Sigmoid colon (tissue), 4 donors: ENCODE measurements around the gene ARHGAP10.

ENCODE experiments used
- EP300 ChIP-seq, 4 donors: sonication (generic); formaldehyde crosslinking; IDR thresholded peaks; one replicate each; pipeline ENCODE4 v1.6.1; 2017; ENCODE audit warnings: antibody characterized with exemption in 4 of 4
- POLR2A ChIP-seq, 2 donors: fragments of 450-650 bp; IDR thresholded peaks; one replicate each; pipeline ENCODE4 v1.6.1; 2016; ENCODE audit warnings: antibody characterized with exemption in 2 of 2, mild to moderate bottlenecking in 2 of 2, moderate library complexity in 2 of 2
- POLR2AphosphoS5 ChIP-seq, 4 donors: sonication (generic); formaldehyde crosslinking; IDR thresholded peaks; one replicate each; pipeline ENCODE4 v1.6.1; 2017; ENCODE audit warnings: antibody characterized with exemption in 4 of 4
- TF ChIP-seq, protein P1 (sequence below), 4 experiments: fragments of 450-650 bp in 3 of 4; fragments of 200-600 bp in 1 of 4; IDR thresholded peaks; one replicate each; pipeline ENCODE4 v1.5.1; 2016 to 2019; ENCODE audit warnings: antibody characterized with exemption in 4 of 4, mild to moderate bottlenecking in 3 of 4, moderate library complexity in 2 of 4

DNA sequence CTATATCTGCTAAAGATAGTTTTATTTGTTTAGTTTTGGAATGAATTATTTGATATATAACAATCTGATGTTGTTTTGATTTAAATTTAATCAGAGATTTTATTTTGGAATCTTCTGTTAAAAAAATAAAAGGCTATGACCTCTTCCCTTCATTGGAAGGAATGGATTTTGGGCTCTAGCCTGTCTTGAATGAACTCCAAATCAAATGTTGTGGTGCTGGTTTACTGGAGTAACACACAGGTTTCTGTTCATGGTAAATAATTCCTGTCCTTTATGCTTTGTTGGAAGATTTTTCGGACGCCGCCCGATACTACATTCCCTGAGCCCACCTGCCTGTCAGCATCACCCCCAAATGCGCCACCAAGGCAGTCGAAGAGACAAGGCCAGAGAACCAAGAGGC lies 291.1 kb downstream of the ARHGAP10 start:
- TF ChIP-seq, protein P1, sequence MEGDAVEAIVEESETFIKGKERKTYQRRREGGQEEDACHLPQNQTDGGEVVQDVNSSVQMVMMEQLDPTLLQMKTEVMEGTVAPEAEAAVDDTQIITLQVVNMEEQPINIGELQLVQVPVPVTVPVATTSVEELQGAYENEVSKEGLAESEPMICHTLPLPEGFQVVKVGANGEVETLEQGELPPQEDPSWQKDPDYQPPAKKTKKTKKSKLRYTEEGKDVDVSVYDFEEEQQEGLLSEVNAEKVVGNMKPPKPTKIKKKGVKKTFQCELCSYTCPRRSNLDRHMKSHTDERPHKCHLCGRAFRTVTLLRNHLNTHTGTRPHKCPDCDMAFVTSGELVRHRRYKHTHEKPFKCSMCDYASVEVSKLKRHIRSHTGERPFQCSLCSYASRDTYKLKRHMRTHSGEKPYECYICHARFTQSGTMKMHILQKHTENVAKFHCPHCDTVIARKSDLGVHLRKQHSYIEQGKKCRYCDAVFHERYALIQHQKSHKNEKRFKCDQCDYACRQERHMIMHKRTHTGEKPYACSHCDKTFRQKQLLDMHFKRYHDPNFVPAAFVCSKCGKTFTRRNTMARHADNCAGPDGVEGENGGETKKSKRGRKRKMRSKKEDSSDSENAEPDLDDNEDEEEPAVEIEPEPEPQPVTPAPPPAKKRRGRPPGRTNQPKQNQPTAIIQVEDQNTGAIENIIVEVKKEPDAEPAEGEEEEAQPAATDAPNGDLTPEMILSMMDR (IDR thresholded peaks at IDR 0.05), result no peak
- TF ChIP-seq POLR2A (IDR thresholded peaks at IDR 0.05) (no peak), POLR2AphosphoS5 (IDR thresholded peaks at IDR 0.05) (no peak), EP300 (IDR thresholded peaks at IDR 0.05) (no peak)
